ENCODE measurements around the gene RYR3. TPM values are rescaled to one million over a fixed set of nuclear protein-coding genes. Genes with fewer than 3 reads are reported as not detected.

Gene RYR3
- total RNA-seq, 4 donors from 2014 or later: 1.5 to 7.3 (median 1.9) TPM

DNA sequence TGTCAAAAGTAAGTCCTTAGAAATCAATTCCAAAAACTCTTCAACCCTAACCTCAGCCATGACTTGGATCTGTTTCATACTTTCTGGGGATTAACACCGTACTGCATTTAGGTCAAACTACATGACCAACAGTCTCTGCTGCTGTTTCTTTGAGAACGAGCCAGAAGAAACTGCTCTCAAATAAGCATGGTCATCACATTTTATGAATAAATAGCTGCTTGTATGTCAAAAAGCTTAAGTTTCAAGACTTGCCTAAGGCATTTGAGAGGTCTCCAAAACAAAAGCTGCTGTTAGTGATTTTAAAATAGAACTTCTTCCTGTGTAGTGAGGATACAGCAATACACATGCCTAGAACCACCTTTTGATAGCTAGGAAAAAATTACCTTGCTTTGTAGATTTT lies 491.2 kb downstream of the RYR3 start:
- TF ChIP-seq, protein P1, sequence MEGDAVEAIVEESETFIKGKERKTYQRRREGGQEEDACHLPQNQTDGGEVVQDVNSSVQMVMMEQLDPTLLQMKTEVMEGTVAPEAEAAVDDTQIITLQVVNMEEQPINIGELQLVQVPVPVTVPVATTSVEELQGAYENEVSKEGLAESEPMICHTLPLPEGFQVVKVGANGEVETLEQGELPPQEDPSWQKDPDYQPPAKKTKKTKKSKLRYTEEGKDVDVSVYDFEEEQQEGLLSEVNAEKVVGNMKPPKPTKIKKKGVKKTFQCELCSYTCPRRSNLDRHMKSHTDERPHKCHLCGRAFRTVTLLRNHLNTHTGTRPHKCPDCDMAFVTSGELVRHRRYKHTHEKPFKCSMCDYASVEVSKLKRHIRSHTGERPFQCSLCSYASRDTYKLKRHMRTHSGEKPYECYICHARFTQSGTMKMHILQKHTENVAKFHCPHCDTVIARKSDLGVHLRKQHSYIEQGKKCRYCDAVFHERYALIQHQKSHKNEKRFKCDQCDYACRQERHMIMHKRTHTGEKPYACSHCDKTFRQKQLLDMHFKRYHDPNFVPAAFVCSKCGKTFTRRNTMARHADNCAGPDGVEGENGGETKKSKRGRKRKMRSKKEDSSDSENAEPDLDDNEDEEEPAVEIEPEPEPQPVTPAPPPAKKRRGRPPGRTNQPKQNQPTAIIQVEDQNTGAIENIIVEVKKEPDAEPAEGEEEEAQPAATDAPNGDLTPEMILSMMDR (IDR thresholded peaks at IDR 0.05; ENCODE audit: low read depth): no peak

DNA sequence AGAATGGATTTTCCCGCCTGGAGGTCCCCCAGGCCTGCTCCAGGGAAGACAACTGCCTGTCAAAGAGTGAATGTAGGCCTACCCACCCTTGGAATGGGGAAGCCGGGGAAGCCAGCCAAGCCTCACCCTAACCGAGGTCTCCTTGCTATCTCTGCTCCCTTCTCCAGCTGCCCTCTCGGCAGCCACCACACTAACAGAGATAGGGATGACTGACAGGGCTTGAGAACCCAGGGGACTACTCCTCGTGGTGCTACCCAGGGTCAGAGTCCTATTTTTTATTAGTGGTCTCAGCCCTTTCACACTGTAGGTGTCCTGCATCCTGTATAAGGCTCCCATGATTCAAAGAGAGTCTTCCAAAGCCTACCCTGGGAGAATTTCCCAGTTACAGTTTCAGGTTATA lies 496.9 kb downstream of the RYR3 start:
- TF ChIP-seq, protein P1 (IDR thresholded peaks at IDR 0.05; ENCODE audit: low read depth): no peak

DNA sequence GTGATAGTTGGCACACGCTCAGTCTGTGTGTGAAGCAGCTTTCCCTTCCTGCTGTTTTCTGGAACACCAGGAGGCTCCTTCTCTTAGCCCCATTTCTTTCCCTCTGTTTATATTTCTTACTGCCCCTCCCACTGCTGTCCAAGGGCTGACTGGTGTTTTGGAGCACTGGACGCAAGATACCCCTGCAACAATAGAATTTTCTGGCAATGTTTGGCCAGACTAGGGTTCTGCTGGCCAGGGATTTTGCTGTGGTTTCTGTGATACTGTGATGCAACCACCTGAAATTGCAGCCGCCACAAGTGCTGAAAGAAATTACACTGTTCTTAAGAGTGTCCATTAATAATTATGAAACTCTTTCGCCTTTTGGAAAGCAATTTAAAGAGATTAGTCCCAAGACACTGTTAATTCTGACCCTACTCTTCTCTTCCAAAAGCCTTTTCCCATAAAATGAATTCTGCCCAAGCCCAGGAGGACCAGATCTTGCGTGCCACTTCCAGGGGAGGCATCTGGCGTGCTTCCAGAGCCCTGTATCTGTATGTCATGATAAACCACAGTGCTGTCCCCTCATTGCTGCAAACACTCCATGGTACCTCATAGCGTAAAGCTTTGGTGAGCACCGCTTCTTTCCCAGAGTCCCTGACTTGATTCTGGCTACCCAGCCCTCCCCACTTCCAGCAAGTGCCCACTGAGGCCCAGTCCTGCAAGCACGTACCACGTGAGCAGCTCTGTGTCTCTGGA lies 498.1 kb downstream of the RYR3 start:
- TF ChIP-seq, protein P1 (IDR thresholded peaks at IDR 0.05; ENCODE audit: low read depth): no peak

DNA sequence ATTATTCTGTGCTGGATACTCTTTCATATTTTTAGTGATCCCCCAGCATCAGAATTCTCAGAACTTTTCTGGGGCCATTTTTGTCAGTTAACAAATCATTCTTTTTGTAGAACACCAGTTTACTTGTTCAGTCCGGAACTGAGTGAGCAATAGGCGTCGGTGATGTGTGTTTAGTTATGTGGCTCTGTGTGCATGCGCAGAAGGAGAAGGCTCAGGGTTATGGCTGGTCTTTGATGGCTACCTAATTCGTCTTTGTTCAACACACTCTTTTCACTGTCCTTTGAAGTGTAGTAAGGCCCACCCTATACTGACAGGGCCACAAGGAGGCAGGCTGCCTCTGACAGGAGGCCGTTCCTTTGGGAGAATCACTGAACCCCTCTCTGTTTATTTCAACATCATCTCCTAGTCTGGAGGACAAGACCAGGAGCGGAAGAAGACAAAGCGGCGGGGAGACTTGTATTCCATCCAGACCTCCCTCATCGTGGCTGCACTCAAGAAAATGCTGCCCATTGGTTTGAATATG lies 499.4 kb downstream of the RYR3 start:
- TF ChIP-seq, protein P1 (IDR thresholded peaks at IDR 0.05; ENCODE audit: low read depth): no peak

DNA sequence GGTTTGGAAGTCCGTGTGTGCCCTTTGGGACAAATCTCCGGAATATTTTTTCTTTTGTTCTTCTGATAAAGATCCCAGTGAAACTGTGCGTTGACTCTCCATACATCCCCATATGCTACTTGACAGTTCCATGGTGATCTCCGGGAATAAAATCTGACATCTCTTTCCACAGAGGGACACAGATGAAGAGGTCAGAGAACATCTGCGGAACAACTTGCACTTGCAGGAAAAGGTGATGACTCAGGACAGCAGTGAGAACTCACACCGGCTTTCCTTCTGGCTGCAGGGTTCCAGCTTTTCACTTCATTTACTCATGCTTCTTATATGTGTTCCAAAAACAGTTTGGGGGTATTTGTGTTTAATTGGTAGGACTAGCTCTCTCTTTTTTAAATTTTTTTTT lies 500.0 kb downstream of the RYR3 start:
- TF ChIP-seq, protein P1 (IDR thresholded peaks at IDR 0.05; ENCODE audit: low read depth): no peak

DNA sequence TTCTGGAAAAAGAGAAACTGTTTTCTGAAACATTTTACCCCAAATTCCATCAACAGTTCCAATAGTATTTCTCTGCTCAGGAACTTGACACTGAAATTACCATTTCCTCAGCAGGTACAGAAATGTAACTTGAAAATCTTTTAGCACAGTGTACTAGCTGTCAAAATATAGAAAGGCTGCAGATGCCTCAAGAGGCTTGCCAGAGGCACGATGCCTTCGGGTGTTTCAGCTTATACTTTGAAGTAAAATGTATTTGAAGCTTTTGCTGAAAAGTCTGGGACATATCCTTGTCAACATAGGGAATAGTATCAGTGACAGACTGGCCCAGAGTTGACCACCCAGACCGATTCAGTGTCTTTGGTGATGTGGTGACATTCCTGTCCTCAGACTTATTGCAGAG lies 503.1 kb downstream of the RYR3 start:
- TF ChIP-seq, protein P1 (IDR thresholded peaks at IDR 0.05; ENCODE audit: low read depth): no peak

DNA sequence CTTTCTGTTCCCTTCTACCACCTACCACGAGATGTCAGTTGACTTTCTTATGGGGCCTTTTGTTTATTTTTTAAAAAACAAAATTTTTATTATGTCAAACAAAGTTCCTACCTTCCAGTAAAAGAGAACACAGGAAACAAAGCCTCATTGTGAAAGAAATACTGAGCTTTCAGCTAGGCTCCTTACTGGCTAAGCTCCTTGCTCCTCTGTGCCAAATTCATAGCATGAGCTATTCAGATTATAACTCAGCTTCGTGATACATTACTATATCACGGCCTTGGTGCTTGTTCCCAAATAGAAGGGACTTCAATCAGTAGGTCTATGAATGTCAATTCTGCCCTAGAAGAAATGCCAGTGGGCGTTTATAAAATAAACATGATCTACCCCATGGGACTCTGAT lies 511.7 kb downstream of the RYR3 start:
- TF ChIP-seq, protein P1 (IDR thresholded peaks at IDR 0.05; ENCODE audit: low read depth): no peak
